SK-N-MC (cell line): ENCODE results near the gene SHD.

Experiments
- EZH2 ChIP-seq: fragments of 200-600 bp; sonication (generic); IDR thresholded peaks from one replicate; pipeline ENCODE4 v1.6.1; 2017; ENCODE audit warnings: antibody characterized with exemption
- FOXP2 ChIP-seq: optimal IDR thresholded peaks from 2 replicates; pipeline ENCODE3; 2011; ENCODE audit warnings: mild to moderate bottlenecking, moderate library complexity; ENCODE audit not compliant: insufficient read depth; ENCODE audit errors: extremely low read length, control extremely low read depth
- POLR2AphosphoS5 ChIP-seq: IDR thresholded peaks from 2 replicates; pipeline ENCODE4 v1.6.1; 2012; ENCODE audit warnings: mild to moderate bottlenecking, low read depth, low read length, borderline replicate concordance

- TF ChIP-seq POLR2AphosphoS5 = no peak
- TF ChIP-seq EZH2 = no peak
- no peak for TF ChIP-seq FOXP2
These were observed 40.2 kb upstream of the SHD start for GRCh38 chr19:4238831-4239230.
